ENCODE data around the gene CYP27B1. TPM values are rescaled to one million over a fixed set of nuclear protein-coding genes. Genes with fewer than 3 reads are reported as not detected.
"Not testable (repeated sequence)": the region's sequence is repeated elsewhere in the genome, so short reads cannot be mapped to it uniquely, and the experiment has no call there.

The CYP27B1 gene
- total RNA-seq, 2 experiments from 2014 or later = 6.6 to 6.8 TPM

DNA sequence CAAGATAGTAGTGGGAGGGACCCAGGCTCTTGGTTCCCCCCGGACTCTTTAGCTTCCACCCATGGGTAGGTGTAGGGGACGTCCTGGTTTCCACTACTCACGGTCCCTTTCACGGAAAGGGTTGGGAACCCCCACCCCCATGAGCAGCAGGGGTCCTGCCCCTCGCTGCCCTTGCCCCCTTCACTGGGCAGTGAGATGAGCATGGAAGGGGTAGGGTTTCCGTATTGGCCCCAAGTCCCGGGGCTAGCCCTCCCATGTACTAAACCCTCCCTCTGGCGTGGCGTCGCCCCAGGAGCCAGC is 41.1 kb downstream of the CYP27B1 start:
- peaks cover 31% of the 10 kb centered on the region for H3K36me3 Mint-ChIP-seq (ENCODE audit: low read depth)

DNA sequence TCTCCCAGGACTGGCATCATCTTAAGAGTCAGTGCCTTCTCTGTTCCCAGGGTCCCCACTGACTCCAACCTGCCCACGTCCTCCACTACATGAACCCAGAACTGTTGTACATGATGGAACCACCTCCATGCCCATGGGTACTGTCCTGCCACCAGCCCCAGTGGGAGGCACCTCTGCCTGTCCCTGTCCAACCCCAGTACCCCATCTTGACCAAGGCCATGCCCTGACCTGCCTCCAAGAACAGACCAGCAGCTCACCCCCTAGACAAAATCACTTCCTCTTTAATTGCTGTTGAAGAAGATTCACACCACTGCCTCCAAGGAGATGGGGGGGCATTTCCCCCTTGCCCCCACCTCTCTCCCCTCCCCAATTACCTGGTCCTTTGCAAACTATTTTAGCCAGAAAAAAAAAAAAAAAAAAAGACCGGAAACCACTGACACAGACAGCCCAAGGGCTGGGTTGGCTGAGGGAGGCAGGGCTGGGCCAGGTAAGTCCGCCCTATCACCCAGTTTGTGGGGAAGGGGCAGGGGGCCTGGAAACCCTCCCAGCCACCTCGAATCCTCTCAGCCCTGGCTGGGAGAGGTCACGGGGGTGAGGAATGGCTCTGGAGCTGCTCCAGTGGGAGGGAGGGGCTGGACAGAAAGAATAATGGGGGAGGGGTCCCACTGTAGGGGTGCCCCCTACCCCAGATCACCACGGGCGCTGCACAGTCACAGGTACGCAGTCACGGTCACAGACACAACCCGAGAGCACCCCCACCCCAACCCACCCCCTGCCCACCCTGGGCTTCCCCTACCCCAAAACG is 41.7 kb downstream of the CYP27B1 start:
- no peaks in the 10 kb centered on the region for H3K27me3 Mint-ChIP-seq
- ATAC-seq = no peak
- no peaks in the 10 kb centered on the region for H3K4me1 Mint-ChIP-seq
- no peak overlapping the region for H3K4me3 Mint-ChIP-seq
- peak overlapping the region; percentile 22 for H3K27ac Mint-ChIP-seq
- peaks cover 27% of the 10 kb centered on the region for H3K36me3 Mint-ChIP-seq (ENCODE audit: low read depth)
- intact Hi-C loops (cut with DNase I, micrococcal nuclease) = no loop called here
- ChIA-PET POLR2A (no interaction called here), CTCF (interaction anchor here (0.6 to 1.6 kb wide), 3 partner anchors 16 to 71 kb away, joined by 3 to 5 read pairs (median 3); no protein-coding TSS in a partner anchor)
- no peaks in the 10 kb centered on the region for H3K9me3 Mint-ChIP-seq (ENCODE audit: low read depth)
- DNase-seq = no peak

More for the DNA sequence above, 41.1 kb downstream of the CYP27B1 start:
- no peaks in the 10 kb centered on the region for H3K4me1 Mint-ChIP-seq
- no peaks in the 10 kb centered on the region for H3K9me3 Mint-ChIP-seq (ENCODE audit: low read depth)
- no peak overlapping the region for H3K27ac Mint-ChIP-seq
- H3K27me3 Mint-ChIP-seq = no peaks in the 10 kb centered on the region
- intact Hi-C loops (cut with DNase I, micrococcal nuclease) = no loop called here
- ChIA-PET POLR2A (no interaction called here), CTCF (interaction anchor here (0.7 to 1.6 kb wide), 5 partner anchors 9 to 31 kb away, joined by 3 to 7 read pairs (median 5); no protein-coding TSS in a partner anchor)
- no peak overlapping the region for H3K4me3 Mint-ChIP-seq
- DNase-seq (no peak), ATAC-seq (no peak)

DNA sequence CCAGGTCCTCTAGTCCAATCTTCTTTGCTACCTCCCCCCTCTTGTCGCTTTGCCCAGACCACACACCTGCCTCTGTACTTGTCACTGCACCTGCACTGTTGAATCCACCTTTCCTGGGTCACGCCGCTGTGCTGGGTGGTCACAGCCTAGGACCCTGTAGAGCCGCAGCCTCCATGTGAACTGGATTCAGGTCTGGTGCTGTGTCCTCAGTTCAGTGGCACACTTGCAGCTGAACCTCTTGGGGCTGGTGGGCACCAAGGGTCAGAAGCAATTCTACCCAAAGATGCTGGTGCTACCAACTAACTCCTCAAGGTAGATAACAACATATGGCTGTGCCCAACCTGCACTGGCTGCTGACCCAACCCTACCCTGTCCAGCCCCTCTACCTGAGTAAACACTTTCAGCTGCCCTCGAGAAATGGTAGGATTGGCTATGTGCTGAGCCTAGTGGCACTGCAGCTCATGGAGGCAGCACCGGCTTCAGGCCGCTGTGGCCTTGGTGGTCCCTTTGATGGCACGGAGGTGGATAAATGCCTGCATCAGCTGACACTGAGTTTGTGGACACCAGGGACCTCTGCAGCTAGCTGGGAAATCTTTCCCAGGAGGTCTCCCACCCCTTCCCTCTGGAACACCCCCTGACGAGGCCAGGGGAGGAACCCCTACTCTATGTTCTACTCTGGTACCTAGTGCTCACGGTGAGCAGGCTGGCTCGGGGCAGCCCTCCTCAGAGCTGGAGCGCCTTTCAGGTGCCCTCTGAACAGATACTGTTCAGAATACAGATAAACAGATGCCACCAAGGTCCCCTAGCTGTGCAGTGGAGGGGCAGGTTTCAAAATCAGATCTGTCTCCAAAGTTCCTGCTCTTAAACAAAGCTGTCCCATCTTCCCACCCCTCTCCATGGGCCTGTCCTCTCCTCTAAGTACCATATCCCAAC is 42.6 kb downstream of the CYP27B1 start:
- H3K36me3 Mint-ChIP-seq (ENCODE audit: low read depth) = peaks cover 32% of the 10 kb centered on the region
- intact Hi-C loops (cut with DNase I, micrococcal nuclease) = no loop called here
- ChIA-PET CTCF (interaction anchor here (0.6 to 1.2 kb wide), 2 partner anchors 7 to 72 kb away, joined by 3 to 4 read pairs; no protein-coding TSS in a partner anchor), POLR2A (no interaction called here)
- no peaks in the 10 kb centered on the region for H3K9me3 Mint-ChIP-seq (ENCODE audit: low read depth)
- DNase-seq (no peak), ATAC-seq (no peak)
- H3K4me1 Mint-ChIP-seq = no peaks in the 10 kb centered on the region
- H3K4me3 Mint-ChIP-seq = no peak overlapping the region
- H3K27ac Mint-ChIP-seq = peak overlapping the region; percentile 22
- no peaks in the 10 kb centered on the region for H3K27me3 Mint-ChIP-seq

DNA sequence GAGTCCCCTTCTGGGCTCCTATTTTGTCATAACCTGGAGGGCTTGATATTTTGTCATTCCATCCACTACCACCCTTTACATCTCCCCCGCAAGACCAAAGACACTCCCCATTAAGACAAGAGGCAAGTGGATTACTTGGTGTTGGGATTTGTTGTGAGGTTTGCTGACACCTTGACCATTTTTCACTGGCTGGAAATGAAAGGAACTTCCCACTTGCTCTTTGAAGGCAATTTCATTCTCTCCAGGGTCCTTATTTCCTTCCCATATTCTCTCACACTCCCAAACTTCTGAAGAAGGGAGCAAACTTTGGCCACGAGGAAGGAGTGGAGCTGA is 43.3 kb downstream of the CYP27B1 start:
- Mint-ChIP-seq H3K4me1 (no peaks in the 10 kb centered on the region), H3K36me3 (ENCODE audit: low read depth) (peaks cover 36% of the 10 kb centered on the region), H3K4me3 (no peak overlapping the region), H3K27ac (no peak overlapping the region), H3K9me3 (ENCODE audit: low read depth) (no peaks in the 10 kb centered on the region), H3K27me3 (no peaks in the 10 kb centered on the region)
- intact Hi-C loops (cut with DNase I, micrococcal nuclease) = no loop called here
- no peak for ATAC-seq
- no peak for DNase-seq
- CTCF ChIA-PET = interaction anchor here (1.2 kb wide), 1 partner anchor 8 kb away, joined by 4 read pairs; no protein-coding TSS in a partner anchor
- POLR2A ChIA-PET = no interaction called here

DNA sequence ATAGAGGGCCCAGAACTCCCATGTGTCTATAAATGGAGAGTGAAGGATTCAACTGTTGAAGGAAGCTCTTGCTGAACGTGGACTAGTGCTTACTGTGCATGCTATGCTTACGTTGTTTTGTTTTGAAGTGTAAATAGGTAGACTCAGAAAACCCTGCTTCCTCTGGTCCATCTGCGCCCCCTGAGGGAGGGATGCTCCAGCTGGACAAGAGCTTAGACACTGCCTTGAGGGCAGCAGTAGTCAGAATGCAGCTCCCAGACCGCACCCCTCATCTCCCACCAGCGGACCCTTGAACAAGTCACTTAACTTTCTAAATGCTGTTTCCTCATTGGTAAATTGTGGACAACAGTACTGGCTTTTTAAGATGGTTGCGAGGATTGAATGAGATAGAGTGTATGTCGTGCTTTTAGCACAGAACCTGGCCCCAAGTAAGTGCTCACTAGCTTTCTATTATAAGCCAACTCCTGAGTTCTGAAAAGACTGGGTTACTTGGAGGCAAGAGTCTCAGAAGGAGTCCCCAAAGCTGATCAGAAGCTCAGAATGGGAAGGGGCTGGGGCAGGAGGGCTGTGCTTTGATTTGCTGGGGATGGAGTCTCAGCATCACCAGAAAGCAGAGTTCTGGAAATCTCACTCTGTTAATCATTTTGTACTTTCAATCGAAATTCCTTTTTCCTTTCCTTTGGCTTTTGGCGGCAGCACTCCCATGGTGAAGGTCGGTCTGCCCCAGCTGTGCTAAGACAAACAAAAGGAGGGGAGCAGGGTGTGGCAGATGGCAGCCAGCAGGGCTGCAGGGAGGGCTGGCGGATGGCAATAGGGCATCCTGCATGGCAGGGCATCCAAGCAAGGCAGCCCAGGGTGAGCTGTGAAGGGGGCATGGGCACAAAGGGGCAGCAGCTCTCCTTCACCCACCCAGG is 43.9 kb downstream of the CYP27B1 start:
- Mint-ChIP-seq H3K4me1 (no peaks in the 10 kb centered on the region), H3K4me3 (no peak overlapping the region), H3K36me3 (ENCODE audit: low read depth) (peaks cover 42% of the 10 kb centered on the region), H3K27ac (no peak overlapping the region), H3K9me3 (ENCODE audit: low read depth) (no peaks in the 10 kb centered on the region), H3K27me3 (no peaks in the 10 kb centered on the region)
- ChIA-PET POLR2A (no interaction called here), CTCF (interaction anchor here (1.2 kb wide), 1 partner anchor 9 kb away, joined by 4 read pairs; no protein-coding TSS in a partner anchor)
- intact Hi-C loops (cut with DNase I, micrococcal nuclease) = no loop called here
- no peak for ATAC-seq
- DNase-seq = no peak

DNA sequence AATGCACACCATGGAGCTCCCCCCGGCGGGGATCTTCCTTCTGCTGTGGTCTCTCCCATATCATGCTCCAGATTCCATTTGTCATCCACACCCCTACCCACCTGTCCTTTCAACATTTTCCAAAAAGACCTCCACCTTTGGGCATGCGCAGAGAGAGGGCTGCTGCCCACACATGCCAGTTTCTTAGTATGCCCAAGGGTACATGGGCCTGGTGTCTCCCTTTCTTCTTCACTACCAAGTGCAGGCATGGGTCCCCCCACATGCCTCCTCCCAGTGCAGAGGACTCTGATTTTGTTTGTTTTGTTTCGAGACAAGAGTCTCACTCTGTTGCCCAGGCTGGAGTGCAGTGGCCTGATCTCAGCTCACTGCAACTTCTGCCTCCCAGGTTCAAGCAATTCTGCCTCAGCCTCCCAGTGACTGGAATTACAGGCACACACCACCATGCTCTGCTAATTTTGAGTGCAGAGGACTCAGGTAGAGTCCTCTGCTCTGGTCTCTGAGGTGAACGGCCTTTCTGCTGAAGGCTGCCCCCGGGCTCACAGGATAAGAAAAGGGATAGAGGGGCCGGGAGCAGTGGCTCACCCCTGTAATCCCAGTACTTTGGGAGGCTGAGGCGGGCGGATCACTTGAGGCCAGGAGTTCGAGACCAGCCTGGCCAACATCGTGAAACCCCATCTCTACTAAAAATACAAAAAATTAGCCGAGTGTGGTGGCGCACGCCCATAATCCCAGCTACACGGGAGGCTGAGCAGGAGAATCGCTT is 44.9 kb downstream of the CYP27B1 start:
- ATAC-seq; H3K27me3 Mint-ChIP-seq; POLR2A ChIA-PET; DNase-seq; H3K9me3 Mint-ChIP-seq (ENCODE audit: low read depth); CTCF ChIA-PET; H3K4me1 Mint-ChIP-seq; H3K4me3 Mint-ChIP-seq: not testable (repeated sequence)
- peaks cover 38% of the 10 kb centered on the region for H3K36me3 Mint-ChIP-seq (ENCODE audit: low read depth)
- peak overlapping the region; percentile 72 for H3K27ac Mint-ChIP-seq
- intact Hi-C loops (cut with DNase I, micrococcal nuclease) = loop anchor here in 1 of 2 experiments (2.0 kb wide), 1 partner anchor 21 kb away; no protein-coding TSS in a partner anchor

DNA sequence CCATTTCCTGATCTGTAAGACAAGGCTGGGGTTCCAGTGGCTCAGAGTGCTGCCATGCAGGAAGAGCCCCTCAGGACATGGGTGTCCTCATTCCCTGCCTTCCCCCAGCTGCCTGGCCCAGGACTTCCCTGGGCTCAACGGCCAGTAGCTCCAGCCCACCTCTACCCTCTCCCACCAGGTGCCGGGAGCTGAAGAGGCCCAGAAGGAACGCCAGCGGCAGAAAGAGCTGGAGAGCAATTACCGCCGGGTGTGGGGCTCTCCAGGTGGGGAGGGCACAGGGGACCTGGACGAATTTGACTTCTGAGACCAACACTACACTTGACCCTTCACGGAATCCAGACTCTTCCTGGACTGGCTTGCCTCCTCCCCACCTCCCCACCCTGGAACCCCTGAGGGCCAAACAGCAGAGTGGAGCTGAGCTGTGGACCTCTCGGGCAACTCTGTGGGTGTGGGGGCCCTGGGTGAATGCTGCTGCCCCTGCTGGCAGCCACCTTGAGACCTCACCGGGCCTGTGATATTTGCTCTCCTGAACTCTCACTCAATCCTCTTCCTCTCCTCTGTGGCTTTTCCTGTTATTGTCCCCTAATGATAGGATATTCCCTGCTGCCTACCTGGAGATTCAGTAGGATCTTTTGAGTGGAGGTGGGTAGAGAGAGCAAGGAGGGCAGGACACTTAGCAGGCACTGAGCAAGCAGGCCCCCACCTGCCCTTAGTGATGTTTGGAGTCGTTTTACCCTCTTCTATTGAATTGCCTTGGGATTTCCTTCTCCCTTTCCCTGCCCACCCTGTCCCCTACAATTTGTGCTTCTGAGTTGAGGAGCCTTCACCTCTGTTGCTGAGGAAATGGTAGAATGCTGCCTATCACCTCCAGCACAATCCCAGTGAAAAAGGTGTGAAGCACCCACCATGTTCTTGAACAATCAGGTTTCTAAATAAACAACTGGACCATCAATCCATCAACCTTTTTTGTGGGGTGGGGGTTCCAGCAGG is 46.0 kb downstream of the CYP27B1 start:
- CTCF ChIA-PET = no interaction called here
- H3K36me3 Mint-ChIP-seq (ENCODE audit: low read depth) = peaks cover 34% of the 10 kb centered on the region
- no peak for DNase-seq
- intact Hi-C loops (cut with DNase I, micrococcal nuclease) = loop anchor here in 1 of 2 experiments (2.0 kb wide), 1 partner anchor 22 kb away; no protein-coding TSS in a partner anchor
- ATAC-seq = no peak
- H3K27me3 Mint-ChIP-seq = no peaks in the 10 kb centered on the region
- H3K27ac Mint-ChIP-seq = no peak overlapping the region
- H3K4me3 Mint-ChIP-seq = no peak overlapping the region
- POLR2A ChIA-PET = interaction anchor here (1.0 kb wide), 1 partner anchor 27 kb away, joined by 4 read pairs; no protein-coding TSS in a partner anchor
- no peaks in the 10 kb centered on the region for H3K9me3 Mint-ChIP-seq (ENCODE audit: low read depth)
- H3K4me1 Mint-ChIP-seq = no peaks in the 10 kb centered on the region

DNA sequence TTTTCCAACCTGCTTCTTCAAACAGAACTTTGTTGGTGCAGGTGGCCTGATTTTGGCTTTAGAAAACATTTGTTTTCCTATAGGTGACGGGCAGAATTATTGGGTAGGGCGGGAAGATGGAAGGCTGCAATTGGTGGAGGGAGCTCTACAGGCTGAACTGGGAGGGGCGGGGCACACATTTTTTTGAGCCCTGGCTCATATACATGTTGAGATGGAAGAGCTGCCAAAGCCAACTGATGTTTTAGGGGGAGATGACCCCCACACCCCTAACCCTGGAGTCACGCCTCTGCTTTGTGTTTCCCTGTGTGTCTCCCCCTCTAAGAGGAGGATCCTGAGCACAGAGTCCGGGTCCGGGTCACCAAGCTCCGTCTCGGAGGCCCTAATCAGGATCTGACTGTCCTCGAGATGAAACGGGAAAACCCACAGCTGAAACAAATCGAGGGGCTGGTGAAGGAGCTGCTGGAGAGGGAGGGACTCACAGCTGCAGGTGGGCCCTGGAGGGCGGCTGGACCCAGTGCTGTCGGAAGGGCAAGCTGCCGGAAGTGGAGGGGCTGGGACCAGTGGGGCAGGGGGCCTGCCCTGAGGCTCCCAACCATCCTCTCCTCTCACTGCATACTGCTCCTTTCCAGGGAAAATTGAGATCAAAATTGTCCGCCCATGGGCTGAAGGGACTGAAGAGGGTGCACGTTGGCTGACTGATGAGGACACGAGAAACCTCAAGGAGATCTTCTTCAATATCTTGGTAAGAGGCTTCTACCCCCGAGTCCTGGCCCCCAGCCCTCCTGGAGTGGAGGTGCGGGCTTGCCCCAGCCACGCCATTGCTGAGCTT is 46.9 kb downstream of the CYP27B1 start:
- intact Hi-C loops (cut with DNase I, micrococcal nuclease) = loop anchor here in 1 of 2 experiments (2.0 kb wide), 1 partner anchor 23 kb away; no protein-coding TSS in a partner anchor
- Mint-ChIP-seq H3K9me3 (ENCODE audit: low read depth) (no peaks in the 10 kb centered on the region), H3K4me3 (no peak overlapping the region), H3K27ac (no peak overlapping the region), H3K4me1 (no peaks in the 10 kb centered on the region), H3K36me3 (ENCODE audit: low read depth) (peaks cover 34% of the 10 kb centered on the region), H3K27me3 (no peaks in the 10 kb centered on the region)
- ATAC-seq (no peak), DNase-seq (no peak)
- ChIA-PET CTCF (no interaction called here), POLR2A (interaction anchor here (0.6 to 1.0 kb wide), 3 partner anchors 10 to 303 kb away, joined by 3 to 4 read pairs (median 4); no protein-coding TSS in a partner anchor)
